Small intestine (tissue), 7 donors: Measurements from ENCODE around the gene ADAD2. TPM values are rescaled to one million over a fixed set of nuclear protein-coding genes. Genes with fewer than 3 reads are reported as not detected.

Source experiments
- DNase-seq, 2 donors: peaks; one replicate each; pipeline versions ENCODE4 v3.0.0 to v3.0.0-alpha.2; 2013
- FAIRE-seq: peaks from 2 replicates; lab custom pipeline; 2012; peaks lifted over from hg19 to GRCh38; lab: Jason Lieb, UNC
- H3K27ac ChIP-seq, 3 donors: one replicate each; pipeline ENCODE4 v1.5.1; 2013; ENCODE audit warnings: low read length in 2 of 3, mild to moderate bottlenecking in 2 of 3, control low read depth in 1 of 3, inconsistent platforms in 1 of 3, low read depth in 1 of 3, moderate library complexity in 1 of 3
- H3K27me3 ChIP-seq, 3 donors: one replicate each; pipeline ENCODE4 v1.6.1; 2013; ENCODE audit warnings: low read length in 3 of 3, inconsistent platforms in 1 of 3; ENCODE audit not compliant: control insufficient read depth in 3 of 3, insufficient read depth in 3 of 3
- H3K36me3 ChIP-seq, 3 donors: one replicate each; pipeline ENCODE4 v1.6.1; 2013; ENCODE audit warnings: low read length in 3 of 3, inconsistent platforms in 1 of 3, low read depth in 1 of 3, mild to moderate bottlenecking in 1 of 3, moderate library complexity in 1 of 3; ENCODE audit not compliant: control insufficient read depth in 3 of 3, insufficient read depth in 2 of 3
- H3K4me1 ChIP-seq, 3 donors: one replicate each; pipeline ENCODE4 v1.6.1; 2013; ENCODE audit warnings: low read length in 2 of 3, inconsistent platforms in 1 of 3, low read depth in 1 of 3, mild to moderate bottlenecking in 1 of 3, moderate library complexity in 1 of 3; ENCODE audit not compliant: control insufficient read depth in 3 of 3, insufficient read depth in 2 of 3
- H3K4me3 ChIP-seq, 3 donors: one replicate each; pipeline ENCODE4 v1.5.1; 2013; ENCODE audit warnings: low read length in 3 of 3, control low read depth in 1 of 3, inconsistent platforms in 1 of 3, low read depth in 1 of 3, mild to moderate bottlenecking in 1 of 3, moderate library complexity in 1 of 3
- H3K9me3 ChIP-seq, 2 donors: one replicate each; pipeline ENCODE4 v1.6.1; 2013; ENCODE audit warnings: low read depth in 1 of 2, low read length in 1 of 2; ENCODE audit not compliant: control insufficient read depth in 2 of 2, insufficient read depth in 1 of 2
- WGBS, 3 donors: extraction: QIAGEN DNeasy Blood & Tissue Kit; methylation state at CpG; one replicate each; pipeline ENCODE4 v1.1.7; 2013; 5-methylcytosine and 5-hydroxymethylcytosine counted together
- polyA plus RNA-seq, 4 donors: library from polyadenylated mRNA; stranded (reverse) in 3 of 4; unstranded in 1 of 4; fragments of 200-250 nt in 3 of 4; fragments of 120-200 nt in 1 of 4; gene quantifications; one replicate each; pipeline versions ENCODE4 v1.2.1 to v1.2.3, GENCODE V29; 2013
- donor health status: healthy with polysubstance abuse.
- donor health status: control.
- donor health status: control.
- donor health status: Bipolar disorder and iron deficiency.
- donor health status: healthy.

ADAD2 gene
- polyA plus RNA-seq, 4 donors, result 0.22 to 0.27 TPM; not detected in 2

DNA sequence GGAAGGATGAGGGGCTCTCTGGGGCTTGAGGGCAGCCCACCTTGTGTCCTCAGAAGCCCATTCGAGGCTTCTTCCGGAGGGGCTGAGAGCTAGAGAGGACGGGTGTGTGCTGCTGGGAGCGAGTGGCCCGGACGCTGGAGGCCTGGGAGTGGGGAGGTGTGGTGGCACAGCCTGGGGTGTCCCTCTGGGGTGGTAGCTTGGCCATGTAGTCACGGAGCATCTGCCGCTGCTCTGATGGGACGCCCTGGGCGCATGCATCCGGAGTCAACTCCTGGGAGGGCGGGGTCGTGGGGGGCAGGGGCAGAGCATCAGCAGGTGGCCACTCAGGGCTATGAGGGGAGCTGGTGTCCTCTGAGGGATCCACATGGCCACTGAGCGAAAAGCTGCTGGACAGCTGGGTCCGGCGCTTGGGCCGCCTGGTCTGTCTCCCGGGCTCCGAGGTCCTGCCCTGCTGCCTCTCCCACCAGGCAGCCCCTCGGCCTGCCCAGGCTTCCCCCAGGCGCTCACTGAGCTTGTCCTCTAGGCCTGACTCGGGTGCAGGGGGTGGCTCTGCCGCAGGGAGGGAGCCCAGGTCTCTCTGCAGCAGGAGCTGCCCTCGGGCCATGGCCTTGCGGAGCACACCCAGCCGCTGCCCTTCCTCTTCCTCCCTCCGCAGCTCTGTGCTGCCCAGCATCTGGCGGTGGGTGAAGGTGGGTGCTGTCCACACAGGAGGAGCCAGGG lies 11.9 kb upstream of the ADAD2 start:
- H3K36me3 ChIP-seq, result peaks cover 8 to 63% (median 30%) of the 10 kb centered on the region in 3 donors
- H3K27me3 ChIP-seq, result no peaks in the 10 kb centered on the region
- no peak overlapping the region for H3K27ac ChIP-seq
- no peak for DNase-seq
- WGBS, 3 donors, result 91 to 95% (median 92%) methylated on average over 23 to 28 of the region's 28 CpGs
- no peak overlapping the region for H3K4me3 ChIP-seq
- peaks cover 0 to 7% (median 0%) of the 10 kb centered on the region in 3 donors for H3K4me1 ChIP-seq
- no peak for FAIRE-seq
- no peaks in the 10 kb centered on the region for H3K9me3 ChIP-seq

DNA sequence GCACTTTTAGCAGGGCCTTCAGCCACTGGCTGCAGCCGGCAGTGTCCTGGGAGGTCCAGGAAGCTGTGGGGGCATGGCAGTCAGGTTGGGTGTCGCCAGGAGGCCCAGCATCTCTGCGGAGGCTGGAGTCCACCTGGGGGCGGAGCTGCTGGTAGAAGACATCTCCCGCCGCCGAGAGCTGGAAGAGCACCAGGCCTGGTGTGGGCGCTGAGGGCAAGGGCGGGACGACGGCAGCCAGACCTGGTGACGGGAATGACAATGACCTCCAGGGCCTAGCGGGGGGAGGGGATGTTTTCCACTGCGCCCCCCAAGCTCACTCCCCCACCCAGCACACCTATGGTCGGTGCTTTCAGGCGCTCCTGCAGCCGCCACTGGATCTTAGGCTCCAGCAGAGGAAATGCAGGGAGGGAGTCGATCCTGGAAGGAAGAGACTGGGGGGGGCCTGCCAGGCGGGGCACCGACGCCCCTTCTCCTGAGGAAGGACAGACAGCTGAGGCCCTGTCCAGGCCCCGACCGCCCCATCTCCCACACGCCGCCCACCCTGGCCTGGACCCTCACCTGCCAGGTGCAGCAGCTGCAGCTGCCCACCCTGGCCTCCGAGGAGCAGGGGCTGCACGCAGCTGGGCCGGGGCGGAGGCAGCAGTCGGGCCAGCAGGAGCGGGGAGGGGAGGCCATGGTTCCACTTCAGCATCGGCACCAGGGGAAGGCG lies 11.2 kb upstream of the ADAD2 start:
- DNase-seq, result no peak
- no peak for FAIRE-seq
- Histone ChIP-seq H3K27ac (no peak overlapping the region), H3K27me3 (no peaks in the 10 kb centered on the region), H3K36me3 (peaks cover 8 to 71% (median 30%) of the 10 kb centered on the region in 3 donors), H3K4me1 (peaks cover 0 to 7% (median 0%) of the 10 kb centered on the region in 3 donors), H3K4me3 (no peak overlapping the region), H3K9me3 (no peaks in the 10 kb centered on the region)
- WGBS, 3 donors, result 83 to 87% (median 85%) methylated on average over 25 to 33 of the region's 33 CpGs

DNA sequence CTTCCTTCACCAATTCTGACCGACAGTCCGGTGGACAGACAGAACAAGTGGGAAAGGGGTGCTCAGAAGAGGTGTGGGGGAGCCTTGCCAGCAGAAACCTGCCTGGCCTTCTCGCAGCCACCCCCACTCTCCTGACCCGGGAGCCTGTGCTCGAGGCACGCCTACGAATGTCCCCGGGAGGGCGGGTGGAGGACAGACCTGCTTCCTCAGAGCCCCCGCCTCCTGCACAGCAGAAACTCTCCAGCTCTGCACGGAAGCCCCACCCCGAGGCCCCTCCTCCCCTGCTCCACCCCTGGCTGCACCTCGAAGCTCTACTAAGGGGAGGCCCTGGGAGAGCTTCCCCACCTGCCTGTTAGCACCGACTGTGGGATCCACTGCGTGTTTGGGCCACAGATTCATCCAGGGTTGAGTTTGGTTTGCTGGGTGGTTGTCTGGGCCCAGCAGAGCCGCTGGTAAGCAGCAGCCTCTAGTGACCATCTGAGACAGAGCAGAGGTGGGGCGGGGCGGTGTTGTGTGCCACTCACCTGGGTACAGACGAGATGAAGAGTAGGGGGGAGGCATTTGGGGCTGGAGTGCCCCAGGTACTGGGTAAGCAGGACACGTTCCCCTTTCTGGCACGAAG lies 10.3 kb upstream of the ADAD2 start:
- peaks cover 8 to 77% (median 30%) of the 10 kb centered on the region in 3 donors for H3K36me3 ChIP-seq
- no peak overlapping the region for H3K27ac ChIP-seq
- no peak for DNase-seq
- H3K9me3 ChIP-seq, result no peaks in the 10 kb centered on the region
- 75 to 80% (median 79%) methylated on average over 20 to 21 of the region's 21 CpGs for WGBS, 3 donors
- peaks cover 0 to 7% (median 0%) of the 10 kb centered on the region in 3 donors for H3K4me1 ChIP-seq
- no peak for FAIRE-seq
- no peaks in the 10 kb centered on the region for H3K27me3 ChIP-seq
- H3K4me3 ChIP-seq, result no peak overlapping the region

DNA sequence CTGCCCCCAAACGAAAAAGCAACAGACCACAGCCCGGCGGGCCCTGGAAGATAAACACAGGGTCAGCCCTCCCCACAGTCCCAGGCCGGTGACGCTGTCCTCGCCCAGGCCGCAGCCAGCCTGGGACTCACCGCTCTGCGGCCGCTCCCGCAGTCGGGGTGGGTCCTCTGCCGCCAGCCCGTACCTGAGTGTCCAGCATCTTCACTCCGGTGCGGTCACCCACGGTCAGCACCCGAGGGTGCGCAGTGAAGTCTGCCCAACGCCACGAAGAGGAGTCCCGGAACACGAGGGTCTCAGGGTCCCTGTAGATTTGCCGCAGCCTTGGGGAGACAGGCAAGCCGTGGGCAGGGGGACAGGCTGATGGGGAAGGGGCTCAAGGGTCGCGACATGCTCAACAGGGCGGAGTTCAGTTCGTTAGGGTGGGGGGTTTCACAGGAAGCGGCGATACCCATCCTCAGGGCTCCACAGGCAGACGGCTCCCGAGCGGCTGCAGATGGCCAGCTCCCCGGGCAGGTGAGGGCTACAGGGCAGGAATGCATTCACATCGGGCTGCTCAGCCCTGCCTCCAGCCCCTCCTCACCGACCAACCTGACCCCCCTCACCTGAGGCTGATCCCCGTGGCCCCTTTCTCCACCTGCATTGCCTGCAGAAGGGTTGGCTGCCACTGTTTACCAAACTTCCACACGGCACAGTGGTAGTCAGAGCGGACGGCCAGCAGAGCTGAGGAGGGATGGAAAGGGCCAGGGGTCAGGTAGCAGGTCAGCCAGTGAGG lies 9.6 kb upstream of the ADAD2 start:
- DNase-seq, result no peak
- Histone ChIP-seq H3K27me3 (no peaks in the 10 kb centered on the region), H3K36me3 (peaks cover 8 to 77% (median 30%) of the 10 kb centered on the region in 3 donors), H3K4me3 (no peak overlapping the region), H3K27ac (no peak overlapping the region), H3K4me1 (peaks cover 0 to 5% (median 2%) of the 10 kb centered on the region in 3 donors), H3K9me3 (no peaks in the 10 kb centered on the region)
- no peak for FAIRE-seq
- 91 to 94% (median 94%) methylated on average over 40 to 41 of the region's 41 CpGs for WGBS, 3 donors

DNA sequence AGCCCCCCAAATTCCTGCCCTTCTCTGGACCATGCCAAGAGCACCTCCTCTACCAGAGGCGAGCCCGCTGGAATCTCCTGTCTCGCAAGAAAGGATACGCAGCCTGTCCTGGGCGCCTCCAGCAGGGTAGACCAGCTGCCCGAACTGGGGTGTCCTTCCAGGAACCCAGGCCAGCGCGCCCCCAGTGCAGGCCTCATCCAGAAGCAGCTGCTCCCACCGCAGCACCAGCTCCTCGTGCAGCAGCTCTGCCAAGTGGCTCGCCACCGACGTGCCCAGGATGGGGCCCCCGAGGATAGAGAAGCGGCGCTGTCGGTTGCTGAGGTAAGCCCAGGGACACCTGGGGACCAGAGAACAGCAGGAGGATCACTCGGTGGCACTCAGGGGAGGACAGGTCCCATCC lies 8.9 kb upstream of the ADAD2 start:
- DNase-seq, result no peak
- no peak for FAIRE-seq
- WGBS, 3 donors, result 95 to 97% (median 95%) methylated on average over 18 of the region's 18 CpGs

DNA sequence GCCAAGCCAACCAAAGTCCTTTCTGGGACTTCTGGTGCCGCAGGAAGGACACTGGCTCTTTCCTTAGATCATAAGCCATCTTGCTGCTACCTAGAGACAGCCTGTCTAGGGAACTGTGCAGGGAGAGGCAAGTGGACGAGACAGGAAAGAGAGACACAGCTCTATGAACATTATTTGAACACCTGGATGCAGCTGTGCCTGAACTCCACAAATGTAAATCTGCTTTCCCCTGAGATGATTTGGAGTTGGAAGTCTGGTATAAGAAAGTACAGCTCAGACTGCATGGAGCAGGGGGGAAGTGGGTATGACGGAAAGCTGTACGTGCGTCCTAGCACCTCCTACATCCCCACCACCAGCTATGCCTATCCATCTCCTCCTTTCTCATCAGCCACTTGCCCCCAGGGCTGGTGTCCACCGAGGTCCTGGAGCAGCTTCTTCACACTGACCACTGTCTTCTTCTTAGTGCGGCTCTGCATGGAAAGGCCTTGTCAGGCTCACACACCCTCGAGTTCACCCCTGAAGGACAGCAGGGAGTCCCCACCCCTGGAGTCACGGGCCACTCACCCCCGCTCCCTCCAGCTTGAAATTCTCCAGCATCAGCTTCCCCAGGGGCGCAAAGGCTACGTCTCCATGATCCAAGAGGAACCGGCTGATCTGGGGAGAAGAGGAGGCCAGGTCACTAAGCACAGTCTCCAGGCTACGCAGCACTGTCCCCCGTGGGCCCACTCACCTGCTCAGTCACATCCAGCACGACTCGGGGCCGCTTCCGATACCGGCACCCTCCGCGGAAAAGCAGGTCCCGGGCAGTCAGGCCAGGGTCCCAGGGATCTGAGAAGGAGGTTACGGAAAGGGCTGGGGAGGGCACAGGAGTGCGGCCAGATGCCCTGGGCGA lies 8.0 kb upstream of the ADAD2 start:
- DNase-seq (no peak), FAIRE-seq (no peak)
- 93 to 99% (median 95%) methylated on average over 26 of the region's 26 CpGs for WGBS, 3 donors
- no peak overlapping the region for H3K4me3 ChIP-seq
- no peaks in the 10 kb centered on the region for H3K9me3 ChIP-seq
- H3K4me1 ChIP-seq, result peaks cover 0 to 2% (median 0%) of the 10 kb centered on the region in 3 donors
- H3K36me3 ChIP-seq, result peaks cover 8 to 73% (median 30%) of the 10 kb centered on the region in 3 donors
- H3K27ac ChIP-seq, result no peak overlapping the region
- H3K27me3 ChIP-seq, result no peaks in the 10 kb centered on the region

More for the DNA sequence above, 8.9 kb upstream of the ADAD2 start:
- Histone ChIP-seq H3K36me3 (peaks cover 8 to 77% (median 30%) of the 10 kb centered on the region in 3 donors), H3K4me3 (no peak overlapping the region), H3K27me3 (no peaks in the 10 kb centered on the region), H3K4me1 (peaks cover 0 to 2% (median 0%) of the 10 kb centered on the region in 3 donors), H3K27ac (no peak overlapping the region), H3K9me3 (no peaks in the 10 kb centered on the region)

DNA sequence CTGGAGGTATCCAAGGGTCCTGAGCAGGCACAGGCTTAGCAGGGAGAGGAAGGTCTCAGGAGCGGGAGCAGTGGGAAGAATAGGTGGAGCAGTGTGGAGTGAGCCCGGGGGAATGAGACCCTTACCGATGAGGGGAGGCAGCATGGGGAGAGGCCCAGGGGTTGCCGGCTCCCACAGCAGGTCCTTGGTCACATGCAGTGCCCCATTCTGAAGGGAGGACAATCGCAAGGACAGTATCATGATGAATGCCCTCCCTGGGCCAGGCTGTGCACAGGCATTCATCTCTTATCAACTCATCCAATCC lies 7.4 kb upstream of the ADAD2 start:
- Histone ChIP-seq H3K36me3 (peaks cover 8 to 68% (median 30%) of the 10 kb centered on the region in 3 donors), H3K9me3 (no peaks in the 10 kb centered on the region), H3K27ac (no peak overlapping the region), H3K4me1 (peaks cover 0 to 2% (median 0%) of the 10 kb centered on the region in 3 donors), H3K27me3 (no peaks in the 10 kb centered on the region), H3K4me3 (no peak overlapping the region)
- WGBS, 3 donors, result 95 to 97% (median 96%) methylated on average over 5 of the region's 5 CpGs
- DNase-seq, result no peak
- FAIRE-seq, result no peak
